Endodermal cell (in vitro differentiated cells): ENCODE measurements around the gene UPF1. TPM values are rescaled to one million over a fixed set of nuclear protein-coding genes. Genes with fewer than 3 reads are reported as not detected.
A peak's percentile ranks its signal among the peaks of the same experiment; 100 is the strongest.

Source experiments
- DNase-seq: peaks from one replicate; pipeline ENCODE4 v3.0.0-alpha.2; 2017
- H3K27ac ChIP-seq: 2 replicates; pipeline ENCODE4 v1.5.1; 2013; ENCODE audit warnings: mild to moderate bottlenecking, low read depth, low read length, moderate library complexity
- H3K27me3 ChIP-seq: 2 replicates; pipeline ENCODE4 v1.6.1; 2013; ENCODE audit warnings: mild to moderate bottlenecking, low read length, moderate library complexity; ENCODE audit not compliant: insufficient read depth, control insufficient read depth, poor library complexity, severe bottlenecking
- H3K36me3 ChIP-seq: 2 replicates; pipeline ENCODE4 v1.7.0; 2013; ENCODE audit warnings: mild to moderate bottlenecking, low read length, moderate library complexity; ENCODE audit not compliant: control insufficient read depth, insufficient read depth
- H3K4me1 ChIP-seq: one replicate; pipeline ENCODE4 v1.7.0; 2013; ENCODE audit warnings: low read length; ENCODE audit not compliant: control insufficient read depth, insufficient read depth
- H3K4me3 ChIP-seq: 2 replicates; pipeline ENCODE4 v1.5.1; 2013; ENCODE audit warnings: mild to moderate bottlenecking, low read length, moderate library complexity
- H3K9ac ChIP-seq: 2 replicates; pipeline ENCODE4 v1.6.1; 2013; ENCODE audit warnings: mild to moderate bottlenecking, low read length, moderate library complexity; ENCODE audit not compliant: poor library complexity, severe bottlenecking; ENCODE audit errors: extremely low read depth
- H3K9me3 ChIP-seq: 2 replicates; pipeline ENCODE4 v1.6.1; 2013; ENCODE audit warnings: mild to moderate bottlenecking, low read length, moderate library complexity; ENCODE audit not compliant: control insufficient read depth
- H3K27ac Mint-ChIP-seq: 2 replicates; pipeline ENCODE4 v1.8.0; 2020; ENCODE audit warnings: mixed read lengths
- H3K27me3 Mint-ChIP-seq: 2 replicates; pipeline ENCODE4 v1.8.0; 2021; ENCODE audit warnings: mild to moderate bottlenecking, mixed read lengths; ENCODE audit not compliant: insufficient read depth
- H3K36me3 Mint-ChIP-seq: 2 replicates; pipeline ENCODE4 v1.8.0; 2020; ENCODE audit warnings: low read depth, mixed read lengths
- H3K4me1 Mint-ChIP-seq: 2 replicates; pipeline ENCODE4 v1.8.0; 2020; ENCODE audit warnings: mixed read lengths
- H3K4me3 Mint-ChIP-seq: 2 replicates; pipeline ENCODE4 v1.8.0; 2020; ENCODE audit warnings: mild to moderate bottlenecking, moderate library complexity, mixed read lengths
- H3K9me3 Mint-ChIP-seq: 2 replicates; pipeline ENCODE4 v1.8.0; 2020; ENCODE audit warnings: mild to moderate bottlenecking, mixed read lengths
- WGBS, 2 experiments: methylation state at CpG; one replicate each; pipeline versions ENCODE4 v1.1.5 to v1.1.7; 2013; ENCODE audit warnings: missing lambda C conversion rate in 2 of 2, mixed read lengths in 1 of 2; ENCODE audit not compliant: insufficient coverage in 1 of 2, insufficient read length in 1 of 2; 5-methylcytosine and 5-hydroxymethylcytosine counted together
- total RNA-seq, 2 donors: library from RNA; stranded (reverse); fragmentation: NEBNext Ultra II Directional in 1 of 2; extraction: Animal tissue kit (Norgen Biotek cat#: 25700) in 1 of 2; gene quantifications; 2 replicates in 1 of 2; 3 replicates in 1 of 2; pipeline ENCODE4 v1.2.1, GENCODE V29; 2021
- TF ChIP-seq, protein P1 (sequence below): fragments of 200-600 bp; sonication (generic); conservative IDR thresholded peaks from 2 replicates; pipeline ENCODE4 v1.5.0; 2021; ENCODE audit warnings: antibody characterized with exemption, mild to moderate bottlenecking

The UPF1 gene
- total RNA-seq, 2 donors from 2014 or later, result 82.1 to 87.3 TPM

DNA sequence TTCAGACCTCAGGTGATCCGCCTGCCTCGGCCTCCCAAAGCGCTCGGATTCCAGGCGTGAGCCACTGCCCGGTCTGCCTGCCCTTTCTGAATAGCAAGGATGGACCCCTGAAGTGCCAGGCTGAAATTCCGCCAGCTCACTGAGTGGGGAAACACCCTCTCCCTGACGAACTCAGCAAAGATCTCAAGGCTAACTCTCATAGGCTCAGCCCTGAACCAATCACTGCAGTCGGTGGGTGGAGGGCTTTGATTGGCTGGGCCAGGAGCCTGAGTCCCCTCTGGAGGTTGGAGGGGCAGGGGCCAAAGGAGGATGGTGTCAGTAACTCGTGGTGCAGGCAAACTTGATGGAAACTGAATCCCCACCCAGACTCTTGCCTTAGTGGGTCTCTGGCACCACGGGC is 29.4 kb upstream of the UPF1 start:
- no peaks in the 10 kb centered on the region for H3K4me1 ChIP-seq

DNA sequence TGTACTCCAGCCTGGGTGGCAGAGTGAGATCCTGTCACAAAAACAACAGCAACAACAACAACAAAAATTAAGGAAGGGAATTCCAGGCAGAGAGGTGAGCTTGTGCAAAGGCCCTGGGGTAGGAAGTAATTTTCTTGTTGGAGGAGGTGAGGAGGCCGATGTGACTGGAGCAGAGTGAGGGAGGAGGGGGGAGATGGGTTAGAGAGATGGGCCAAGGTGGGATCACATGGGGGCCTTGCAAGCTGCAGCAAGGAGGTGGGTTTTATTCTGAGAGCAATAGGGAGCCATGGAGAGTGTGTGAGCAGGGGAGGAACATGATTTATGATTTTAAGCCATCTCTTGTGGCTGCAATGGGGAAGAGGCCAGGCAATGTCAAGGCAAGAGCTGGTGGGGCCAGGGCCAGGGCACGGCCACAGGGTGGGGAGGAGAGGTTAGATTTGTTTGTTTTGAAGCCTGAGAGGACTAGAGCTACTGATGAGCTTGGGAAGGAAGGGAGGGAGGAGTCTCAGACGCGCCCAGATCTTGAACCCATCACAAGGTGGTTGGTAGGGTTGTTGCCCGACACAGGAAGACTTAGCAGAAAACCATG is 28.1 kb upstream of the UPF1 start:
- Mint-ChIP-seq H3K9me3 (no peaks in the 10 kb centered on the region), H3K27me3 (peaks cover 16% of the 10 kb centered on the region), H3K36me3 (no peaks in the 10 kb centered on the region), H3K4me1 (no peaks in the 10 kb centered on the region), H3K27ac (no peak overlapping the region), H3K4me3 (no peak overlapping the region)
- H3K9ac ChIP-seq, result no peak overlapping the region
- no peaks in the 10 kb centered on the region for H3K9me3 ChIP-seq
- no peak overlapping the region for H3K27ac ChIP-seq
- peaks cover 35% of the 10 kb centered on the region for H3K27me3 ChIP-seq
- no peaks in the 10 kb centered on the region for H3K36me3 ChIP-seq
- 88 to 93% methylated on average over 5 of the region's 5 CpGs for WGBS, 2 experiments
- H3K4me3 ChIP-seq, result no peak overlapping the region
- H3K4me1 ChIP-seq, result no peaks in the 10 kb centered on the region
- TF ChIP-seq, protein P1, sequence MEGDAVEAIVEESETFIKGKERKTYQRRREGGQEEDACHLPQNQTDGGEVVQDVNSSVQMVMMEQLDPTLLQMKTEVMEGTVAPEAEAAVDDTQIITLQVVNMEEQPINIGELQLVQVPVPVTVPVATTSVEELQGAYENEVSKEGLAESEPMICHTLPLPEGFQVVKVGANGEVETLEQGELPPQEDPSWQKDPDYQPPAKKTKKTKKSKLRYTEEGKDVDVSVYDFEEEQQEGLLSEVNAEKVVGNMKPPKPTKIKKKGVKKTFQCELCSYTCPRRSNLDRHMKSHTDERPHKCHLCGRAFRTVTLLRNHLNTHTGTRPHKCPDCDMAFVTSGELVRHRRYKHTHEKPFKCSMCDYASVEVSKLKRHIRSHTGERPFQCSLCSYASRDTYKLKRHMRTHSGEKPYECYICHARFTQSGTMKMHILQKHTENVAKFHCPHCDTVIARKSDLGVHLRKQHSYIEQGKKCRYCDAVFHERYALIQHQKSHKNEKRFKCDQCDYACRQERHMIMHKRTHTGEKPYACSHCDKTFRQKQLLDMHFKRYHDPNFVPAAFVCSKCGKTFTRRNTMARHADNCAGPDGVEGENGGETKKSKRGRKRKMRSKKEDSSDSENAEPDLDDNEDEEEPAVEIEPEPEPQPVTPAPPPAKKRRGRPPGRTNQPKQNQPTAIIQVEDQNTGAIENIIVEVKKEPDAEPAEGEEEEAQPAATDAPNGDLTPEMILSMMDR, result no peak
- DNase-seq, result no peak

More for the DNA sequence above, 29.4 kb upstream of the UPF1 start:
- Histone ChIP-seq H3K9me3 (no peaks in the 10 kb centered on the region), H3K36me3 (no peaks in the 10 kb centered on the region), H3K4me3 (no peak overlapping the region), H3K27me3 (peaks cover 41% of the 10 kb centered on the region), H3K9ac (no peak overlapping the region), H3K27ac (no peak overlapping the region)
- Mint-ChIP-seq H3K36me3 (no peaks in the 10 kb centered on the region), H3K27ac (no peak overlapping the region), H3K4me3 (no peak overlapping the region), H3K9me3 (no peaks in the 10 kb centered on the region), H3K4me1 (no peaks in the 10 kb centered on the region), H3K27me3 (peaks cover 18% of the 10 kb centered on the region)
- WGBS, 2 experiments, result 58 to 67% methylated on average over 7 to 11 of the region's 11 CpGs
- TF ChIP-seq, protein P1, result no peak
- peak; percentile 87 for DNase-seq

DNA sequence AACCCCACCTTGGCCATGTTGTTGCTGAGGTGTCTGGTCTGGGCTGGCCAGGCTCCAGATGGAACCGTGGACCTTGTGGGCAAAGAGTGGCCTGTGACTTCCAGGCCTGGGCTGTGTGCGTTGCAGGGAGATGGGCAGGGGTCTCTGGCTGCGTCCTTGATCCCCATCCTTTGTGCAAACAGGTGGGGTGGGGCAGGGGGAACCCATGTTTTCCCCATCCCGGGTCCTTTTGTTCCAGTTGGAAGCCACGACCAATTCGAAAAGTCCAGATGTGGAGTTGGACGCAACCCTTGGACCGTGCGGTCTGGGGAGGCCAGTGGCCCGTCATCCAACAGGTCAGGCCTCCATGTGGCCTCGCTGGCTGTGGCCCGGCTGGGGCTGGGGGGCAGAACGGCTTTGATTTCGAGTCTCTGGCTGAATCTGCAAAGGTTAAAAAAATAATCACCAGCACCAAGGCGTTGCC is 27.6 kb upstream of the UPF1 start:
- WGBS, 2 experiments, result 92% methylated on average over 11 to 15 of the region's 15 CpGs
- H3K27me3 ChIP-seq, result peaks cover 35% of the 10 kb centered on the region
- no peaks in the 10 kb centered on the region for H3K4me1 ChIP-seq
- no peak overlapping the region for H3K4me3 ChIP-seq
- H3K9me3 ChIP-seq, result no peaks in the 10 kb centered on the region
- H3K36me3 Mint-ChIP-seq, result no peaks in the 10 kb centered on the region
- no peaks in the 10 kb centered on the region for H3K9me3 Mint-ChIP-seq
- TF ChIP-seq, protein P1, result no peak
- no peaks in the 10 kb centered on the region for H3K36me3 ChIP-seq
- H3K4me1 Mint-ChIP-seq, result no peaks in the 10 kb centered on the region
- no peak overlapping the region for H3K4me3 Mint-ChIP-seq
- no peak overlapping the region for H3K27ac ChIP-seq
- DNase-seq, result no peak
- no peak overlapping the region for H3K9ac ChIP-seq
- H3K27me3 Mint-ChIP-seq, result peaks cover 22% of the 10 kb centered on the region
- no peak overlapping the region for H3K27ac Mint-ChIP-seq
